Osteoblast (primary cell): ENCODE data around the gene NUP62. TPM values are rescaled to one million over a fixed set of nuclear protein-coding genes. Genes with fewer than 3 reads are reported as not detected.

Experiments
- DNase-seq: peaks from one replicate; pipeline ENCODE4 v3.0.0; 2011; ENCODE audit warnings: low spot score, mixed read lengths; ENCODE audit not compliant: insufficient read length; ENCODE audit errors: missing footprints
- H2AFZ ChIP-seq: 2 replicates; pipeline ENCODE4 v1.6.0; 2011; ENCODE audit warnings: mild to moderate bottlenecking, low read length
- H3K27ac ChIP-seq: 2 replicates; pipeline ENCODE4 v1.5.1; 2011; ENCODE audit warnings: mild to moderate bottlenecking, low read depth, low read length, moderate library complexity
- H3K27me3 ChIP-seq: 2 replicates; pipeline ENCODE4 v1.6.0; 2012; ENCODE audit warnings: mild to moderate bottlenecking, control low read depth, inconsistent platforms, low read length, moderate library complexity; ENCODE audit not compliant: insufficient read depth
- H3K36me3 ChIP-seq: 2 replicates; pipeline ENCODE4 v1.5.1; 2011; ENCODE audit warnings: mild to moderate bottlenecking, low read length, control low read depth, moderate library complexity; ENCODE audit not compliant: insufficient read depth
- H3K4me1 ChIP-seq: 2 replicates; pipeline ENCODE4 v1.5.1; 2011; ENCODE audit warnings: mild to moderate bottlenecking, low read length, control low read depth, moderate library complexity; ENCODE audit not compliant: insufficient read depth
- H3K4me2 ChIP-seq: 2 replicates; pipeline ENCODE4 v1.6.0; 2011; ENCODE audit warnings: mild to moderate bottlenecking, low read length; ENCODE audit not compliant: insufficient read depth
- H3K4me3 ChIP-seq: fragments of 200-600 bp; sonication (generic); 3 replicates; pipeline ENCODE4 v1.5.1; 2012; ENCODE audit warnings: mild to moderate bottlenecking, low read length, inconsistent platforms; ENCODE audit not compliant: insufficient read depth
- H3K79me2 ChIP-seq: 2 replicates; pipeline ENCODE4 v1.6.0; 2012; ENCODE audit warnings: mild to moderate bottlenecking, low read length, control low read depth, inconsistent platforms; ENCODE audit not compliant: insufficient read depth
- H3K9me3 ChIP-seq: 2 replicates; pipeline ENCODE4 v1.5.1; 2011; ENCODE audit warnings: low read depth, low read length, control low read depth
- H4K20me1 ChIP-seq: 2 replicates; pipeline ENCODE4 v1.6.0; 2012; ENCODE audit warnings: mild to moderate bottlenecking, low read length, control low read depth; ENCODE audit not compliant: insufficient read depth
- total RNA-seq: library from RNA; depleted of rRNA; stranded (reverse); fragments of >200 nt; gene quantifications from 2 replicates; pipeline ENCODE4 v1.2.3, GENCODE V29; 2012
- TF ChIP-seq, protein P1 (sequence below): IDR thresholded peaks from 2 replicates; pipeline ENCODE4 v1.5.1; 2011; ENCODE audit warnings: mild to moderate bottlenecking, low read depth, low read length, moderate library complexity; ENCODE audit errors: extremely low read depth

The NUP62 gene
- total RNA-seq, 1 donor = 22.8 TPM

DNA sequence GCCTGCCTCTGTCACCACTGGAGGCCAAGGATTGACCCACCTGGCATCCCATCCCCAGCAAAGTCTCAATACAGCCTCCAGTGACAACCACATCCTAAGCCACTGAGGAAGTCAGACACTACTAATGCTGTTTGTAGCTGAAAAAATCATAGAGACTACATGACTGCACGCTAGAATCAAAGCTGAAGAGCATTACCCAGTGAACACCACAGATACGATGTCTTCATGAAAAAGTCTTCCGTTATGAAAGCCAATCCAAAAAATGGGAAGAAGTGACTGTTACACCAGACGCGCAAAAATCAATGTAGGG is 11.1 kb upstream of the NUP62 start:
- Histone ChIP-seq H3K27me3 (peaks cover 14% of the 10 kb centered on the region), H3K4me2 (no peak overlapping the region), H3K9me3 (no peaks in the 10 kb centered on the region), H3K36me3 (no peaks in the 10 kb centered on the region), H3K27ac (no peak overlapping the region), H4K20me1 (no peaks in the 10 kb centered on the region), H3K4me1 (no peaks in the 10 kb centered on the region), H3K79me2 (no peaks in the 10 kb centered on the region), H2AFZ (no peak overlapping the region), H3K4me3 (no peak overlapping the region)
- TF ChIP-seq, protein P1, sequence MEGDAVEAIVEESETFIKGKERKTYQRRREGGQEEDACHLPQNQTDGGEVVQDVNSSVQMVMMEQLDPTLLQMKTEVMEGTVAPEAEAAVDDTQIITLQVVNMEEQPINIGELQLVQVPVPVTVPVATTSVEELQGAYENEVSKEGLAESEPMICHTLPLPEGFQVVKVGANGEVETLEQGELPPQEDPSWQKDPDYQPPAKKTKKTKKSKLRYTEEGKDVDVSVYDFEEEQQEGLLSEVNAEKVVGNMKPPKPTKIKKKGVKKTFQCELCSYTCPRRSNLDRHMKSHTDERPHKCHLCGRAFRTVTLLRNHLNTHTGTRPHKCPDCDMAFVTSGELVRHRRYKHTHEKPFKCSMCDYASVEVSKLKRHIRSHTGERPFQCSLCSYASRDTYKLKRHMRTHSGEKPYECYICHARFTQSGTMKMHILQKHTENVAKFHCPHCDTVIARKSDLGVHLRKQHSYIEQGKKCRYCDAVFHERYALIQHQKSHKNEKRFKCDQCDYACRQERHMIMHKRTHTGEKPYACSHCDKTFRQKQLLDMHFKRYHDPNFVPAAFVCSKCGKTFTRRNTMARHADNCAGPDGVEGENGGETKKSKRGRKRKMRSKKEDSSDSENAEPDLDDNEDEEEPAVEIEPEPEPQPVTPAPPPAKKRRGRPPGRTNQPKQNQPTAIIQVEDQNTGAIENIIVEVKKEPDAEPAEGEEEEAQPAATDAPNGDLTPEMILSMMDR = no peak
- DNase-seq = no peak

DNA sequence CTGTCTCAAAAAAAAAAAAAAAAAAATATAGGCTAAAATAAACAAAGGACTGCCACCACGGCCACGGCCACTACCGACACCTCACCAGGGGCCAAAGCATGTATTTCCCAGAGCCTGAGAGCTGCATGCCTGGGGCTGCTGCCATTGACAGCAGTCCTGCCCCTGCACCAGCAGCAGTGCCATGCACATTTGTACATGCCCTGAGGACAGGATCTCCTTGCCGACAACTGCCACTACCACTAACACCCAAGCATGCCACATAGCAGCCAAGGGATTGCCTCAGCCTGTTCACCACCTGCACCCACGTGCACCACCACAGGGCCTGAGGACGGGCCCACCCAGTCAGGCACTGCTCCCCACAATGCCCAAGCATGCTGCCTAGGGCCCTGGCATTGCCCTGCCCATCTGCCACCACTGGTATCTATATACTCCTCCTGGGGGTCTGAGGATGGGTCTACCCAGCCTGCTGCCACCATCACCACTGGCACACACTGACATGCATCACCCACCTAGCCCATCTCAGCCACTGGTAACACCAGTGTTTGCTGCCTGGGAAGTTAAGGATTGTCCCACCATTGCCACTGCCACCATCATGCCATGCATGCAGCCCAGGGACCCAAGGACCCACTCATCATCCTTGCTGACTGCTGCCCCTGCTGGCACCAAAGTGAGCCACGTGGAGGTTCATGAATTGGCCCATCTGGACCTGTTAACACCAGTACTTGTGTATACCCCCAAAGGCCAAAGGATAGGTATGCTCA is 10.6 kb upstream of the NUP62 start:
- no peaks in the 10 kb centered on the region for H3K4me1 ChIP-seq
- H2AFZ ChIP-seq = no peak overlapping the region
- TF ChIP-seq, protein P1 = peak; percentile 28
- no peaks in the 10 kb centered on the region for H3K36me3 ChIP-seq
- no peaks in the 10 kb centered on the region for H4K20me1 ChIP-seq
- no peaks in the 10 kb centered on the region for H3K9me3 ChIP-seq
- H3K4me2 ChIP-seq = no peak overlapping the region
- peak; percentile 38 for DNase-seq
- H3K27ac ChIP-seq = no peak overlapping the region
- no peaks in the 10 kb centered on the region for H3K79me2 ChIP-seq
- no peak overlapping the region for H3K4me3 ChIP-seq
- H3K27me3 ChIP-seq = peaks cover 11% of the 10 kb centered on the region

DNA sequence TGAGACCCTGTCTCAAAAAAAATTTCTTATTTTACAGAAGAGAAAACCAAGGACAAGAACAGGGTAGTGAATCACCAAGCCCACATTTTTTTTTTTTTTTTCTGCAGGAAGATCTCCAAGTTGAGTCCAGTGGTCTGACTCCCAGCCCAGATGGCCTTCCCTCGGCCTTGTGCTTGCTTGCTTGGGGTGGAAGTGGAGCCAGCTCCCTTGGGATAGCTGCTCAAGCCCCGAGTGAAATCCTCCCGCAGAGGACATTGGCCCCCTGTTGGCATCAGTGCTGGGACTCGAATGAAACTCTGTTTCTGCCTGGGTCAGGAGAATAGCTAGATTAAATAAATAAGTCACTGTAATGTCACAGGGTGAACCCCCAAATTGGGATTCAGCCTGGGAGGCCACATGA is 9.4 kb upstream of the NUP62 start:
- no peak overlapping the region for H3K4me3 ChIP-seq
- no peak overlapping the region for H3K27ac ChIP-seq
- H2AFZ ChIP-seq = no peak overlapping the region
- H3K4me1 ChIP-seq = no peaks in the 10 kb centered on the region
- TF ChIP-seq, protein P1 = no peak
- H4K20me1 ChIP-seq = no peaks in the 10 kb centered on the region
- no peaks in the 10 kb centered on the region for H3K79me2 ChIP-seq
- peak; percentile 15 for DNase-seq
- H3K36me3 ChIP-seq = no peaks in the 10 kb centered on the region
- peaks cover 11% of the 10 kb centered on the region for H3K27me3 ChIP-seq
- no peak overlapping the region for H3K4me2 ChIP-seq
- no peaks in the 10 kb centered on the region for H3K9me3 ChIP-seq

DNA sequence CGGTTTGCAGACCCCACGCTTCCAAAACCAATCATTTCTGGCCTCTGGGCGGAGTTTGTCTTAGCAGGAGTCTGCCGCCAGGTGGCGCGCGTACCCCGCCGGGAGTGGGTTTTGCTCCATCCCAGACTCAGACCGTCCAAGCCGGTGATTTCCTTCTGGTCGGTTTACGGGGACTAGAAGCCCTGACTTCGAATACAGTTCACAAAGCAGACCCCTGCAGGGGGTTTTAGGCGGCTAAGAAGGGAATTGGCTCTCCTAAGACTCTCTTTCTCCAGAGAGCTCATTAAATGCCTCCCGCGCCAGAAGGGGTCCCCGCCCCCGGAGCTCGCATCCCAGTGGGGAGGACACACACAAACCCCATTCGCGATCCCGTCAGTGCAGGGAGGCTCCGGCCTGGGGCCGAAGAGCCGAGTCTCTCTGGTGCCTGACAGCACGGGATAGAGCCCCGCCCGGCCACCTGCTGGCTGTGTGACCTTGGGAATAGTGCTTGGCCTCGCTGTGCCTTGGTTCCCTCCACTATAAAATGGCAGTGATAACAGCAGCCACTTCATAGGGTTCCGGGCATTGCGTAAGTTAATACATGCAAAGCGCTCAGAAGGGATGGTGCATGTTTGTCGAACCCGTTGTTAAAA is 8.6 kb upstream of the NUP62 start:
- Histone ChIP-seq H3K27ac (no peak overlapping the region), H3K36me3 (no peaks in the 10 kb centered on the region), H3K9me3 (no peaks in the 10 kb centered on the region), H3K4me3 (peak overlapping the region; percentile 52), H3K27me3 (peaks cover 5% of the 10 kb centered on the region), H3K79me2 (no peaks in the 10 kb centered on the region), H3K4me1 (no peaks in the 10 kb centered on the region), H3K4me2 (peak overlapping the region; percentile 79), H2AFZ (peak overlapping the region; percentile 6), H4K20me1 (no peaks in the 10 kb centered on the region)
- TF ChIP-seq, protein P1 = peak; percentile 95
- peak; percentile 96 for DNase-seq
